ENCODE data around the gene LRMDA.

LRMDA gene

GRCh38 chr10:76422769-76423168 lies 991.3 kb downstream of the LRMDA start:
- Histone ChIP-seq H3K27ac (ENCODE audit: low read length) (no peak overlapping the region), H3K27me3 (ENCODE audit: low read depth, low read length) (no peaks in the 10 kb centered on the region), H3K4me3 (ENCODE audit: low read length) (no peak overlapping the region), H3K36me3 (replicated peaks; ENCODE audit: low read depth, low read length) (no peaks in the 10 kb centered on the region), H4K20me1 (ENCODE audit: insufficient read depth, low read length) (no peaks in the 10 kb centered on the region), H3K4me1 (ENCODE audit: low read length) (no peaks in the 10 kb centered on the region), H3K79me2 (ENCODE audit: low read length) (no peaks in the 10 kb centered on the region), H3K4me2 (ENCODE audit: low read length) (no peak overlapping the region), H3K9me3 (ENCODE audit: insufficient read depth, low read length) (no peaks in the 10 kb centered on the region), H2AFZ (ENCODE audit: low read depth, low read length) (no peak overlapping the region), H3K9ac (ENCODE audit: low read length) (no peak overlapping the region)
- no peak for TF ChIP-seq CTCF (IDR thresholded peaks at IDR 0.05; ENCODE audit: low read depth, low read length)
- TF ChIP-seq EZH2phosphoT487 (IDR thresholded peaks at IDR 0.05; ENCODE audit: low read depth): no peak

- Histone ChIP-seq H3K27ac (ENCODE audit: low read length) (no peak overlapping the region), H3K9me3 (ENCODE audit: insufficient read depth, low read length) (no peaks in the 10 kb centered on the region)
- TF ChIP-seq EZH2phosphoT487 (IDR thresholded peaks at IDR 0.05; ENCODE audit: low read depth) (no peak), CTCF (IDR thresholded peaks at IDR 0.05; ENCODE audit: low read depth, low read length) (no peak)
Observed at GRCh38 chr10:76428551-76429367, 997.3 kb downstream of the LRMDA start.

GRCh38 chr10:76429368-76430060 lies 998.1 kb downstream of the LRMDA start:
- H3K79me2 ChIP-seq (ENCODE audit: low read length): no peaks in the 10 kb centered on the region
- no peaks in the 10 kb centered on the region for H3K27me3 ChIP-seq (ENCODE audit: low read depth, low read length)
- H3K4me1 ChIP-seq (ENCODE audit: low read length): no peaks in the 10 kb centered on the region
- no peaks in the 10 kb centered on the region for H3K9me3 ChIP-seq (ENCODE audit: insufficient read depth, low read length)
- no peaks in the 10 kb centered on the region for H4K20me1 ChIP-seq (ENCODE audit: insufficient read depth, low read length)
- no peak overlapping the region for H3K4me3 ChIP-seq (ENCODE audit: low read length)
- H3K9ac ChIP-seq (ENCODE audit: low read length): no peak overlapping the region
- no peak overlapping the region for H3K27ac ChIP-seq (ENCODE audit: low read length)
- no peak overlapping the region for H3K4me2 ChIP-seq (ENCODE audit: low read length)
- TF ChIP-seq CTCF (IDR thresholded peaks at IDR 0.05; ENCODE audit: low read depth, low read length) (no peak), EZH2phosphoT487 (IDR thresholded peaks at IDR 0.05; ENCODE audit: low read depth) (no peak)
- no peak overlapping the region for H2AFZ ChIP-seq (ENCODE audit: low read depth, low read length)
- H3K36me3 ChIP-seq (replicated peaks; ENCODE audit: low read depth, low read length): no peaks in the 10 kb centered on the region

More at GRCh38 chr10:76428551-76429367, 997.3 kb downstream of the LRMDA start:
- Histone ChIP-seq H3K4me3 (ENCODE audit: low read length) (no peak overlapping the region), H3K36me3 (replicated peaks; ENCODE audit: low read depth, low read length) (no peaks in the 10 kb centered on the region), H3K9ac (ENCODE audit: low read length) (no peak overlapping the region), H3K4me1 (ENCODE audit: low read length) (no peaks in the 10 kb centered on the region), H2AFZ (ENCODE audit: low read depth, low read length) (no peak overlapping the region), H4K20me1 (ENCODE audit: insufficient read depth, low read length) (no peaks in the 10 kb centered on the region), H3K27me3 (ENCODE audit: low read depth, low read length) (no peaks in the 10 kb centered on the region), H3K4me2 (ENCODE audit: low read length) (no peak overlapping the region), H3K79me2 (ENCODE audit: low read length) (no peaks in the 10 kb centered on the region)

- H4K20me1 ChIP-seq (ENCODE audit: insufficient read depth, low read length): no peaks in the 10 kb centered on the region
- no peak overlapping the region for H3K27ac ChIP-seq (ENCODE audit: low read length)
- H3K9ac ChIP-seq (ENCODE audit: low read length): no peak overlapping the region
- TF ChIP-seq CTCF (IDR thresholded peaks at IDR 0.05; ENCODE audit: low read depth, low read length): no peak
- TF ChIP-seq EZH2phosphoT487 (IDR thresholded peaks at IDR 0.05; ENCODE audit: low read depth): no peak
- no peaks in the 10 kb centered on the region for H3K27me3 ChIP-seq (ENCODE audit: low read depth, low read length)
- H3K36me3 ChIP-seq (replicated peaks; ENCODE audit: low read depth, low read length): no peaks in the 10 kb centered on the region
- H3K4me3 ChIP-seq (ENCODE audit: low read length): no peak overlapping the region
- no peaks in the 10 kb centered on the region for H3K9me3 ChIP-seq (ENCODE audit: insufficient read depth, low read length)
- H3K4me2 ChIP-seq (ENCODE audit: low read length): no peak overlapping the region
- no peak overlapping the region for H2AFZ ChIP-seq (ENCODE audit: low read depth, low read length)
- H3K79me2 ChIP-seq (ENCODE audit: low read length): no peaks in the 10 kb centered on the region
- H3K4me1 ChIP-seq (ENCODE audit: low read length): no peaks in the 10 kb centered on the region
Observed at GRCh38 chr10:76430061-76430645, 998.7 kb downstream of the LRMDA start.

All from OCI-LY3 (cell line).